ENCODE results near the gene TRIP12.
"Not testable (repeated sequence)": the region's sequence is repeated elsewhere in the genome, so short reads cannot be mapped to it uniquely, and the experiment has no call there.

The TRIP12 gene

GRCh38 chr2:229818230-229818629, 103.6 kb downstream of the TRIP12 start:
- DNase-seq: no peak

GRCh38 chr2:229815858-229816257, 106.0 kb downstream of the TRIP12 start:
- DNase-seq: no peak

- no peak for DNase-seq
Observed at GRCh38 chr2:229815342-229815741, 106.5 kb downstream of the TRIP12 start.

GRCh38 chr2:229810786-229811185, 111.0 kb downstream of the TRIP12 start:
- DNase-seq: no peak

GRCh38 chr2:229805559-229805958, 116.2 kb downstream of the TRIP12 start:
- no peak for DNase-seq

GRCh38 chr2:229802785-229803184, 119.0 kb downstream of the TRIP12 start:
- DNase-seq: no peak

- DNase-seq: no peak
Observed at GRCh38 chr2:229800997-229801754, 120.6 kb downstream of the TRIP12 start.

- DNase-seq: no peak
Observed at GRCh38 chr2:229798446-229799155, 123.2 kb downstream of the TRIP12 start.

- no peak for DNase-seq
Observed at GRCh38 chr2:229795058-229795457, 126.8 kb downstream of the TRIP12 start.

- DNase-seq: no peak
Observed at GRCh38 chr2:229794636-229795035, 127.2 kb downstream of the TRIP12 start.

GRCh38 chr2:229786289-229786688, 135.5 kb downstream of the TRIP12 start:
- DNase-seq: not testable (repeated sequence)

- DNase-seq: no peak
Observed at GRCh38 chr2:229784791-229785190, 137.0 kb downstream of the TRIP12 start.

- no peak for DNase-seq
Observed at GRCh38 chr2:229783108-229783721, 138.6 kb downstream of the TRIP12 start.

GRCh38 chr2:229780856-229781773, 140.7 kb downstream of the TRIP12 start:
- DNase-seq: no peak

GRCh38 chr2:229779650-229780049, 142.2 kb downstream of the TRIP12 start:
- DNase-seq: no peak

- DNase-seq: no peak
Observed at GRCh38 chr2:229777716-229778115, 144.1 kb downstream of the TRIP12 start.

GRCh38 chr2:229775614-229776313, 146.0 kb downstream of the TRIP12 start:
- DNase-seq: no peak

GRCh38 chr2:229774237-229774636, 147.6 kb downstream of the TRIP12 start:
- no peak for DNase-seq

- DNase-seq: no peak
Observed at GRCh38 chr2:229768235-229768634, 153.6 kb downstream of the TRIP12 start.

GRCh38 chr2:229765721-229766120, 156.1 kb downstream of the TRIP12 start:
- DNase-seq: no peak

- no peak for DNase-seq
Observed at GRCh38 chr2:229761663-229762062, 160.1 kb downstream of the TRIP12 start.

- not testable (repeated sequence) for DNase-seq
Observed at GRCh38 chr2:229757462-229757861, 164.3 kb downstream of the TRIP12 start.

All from NCI-H187 treated with DMSO at 0.1 percent for 48 hours (cell line).